OCI-LY3 (cell line): ENCODE results near the gene DLK1.

Experiments used
- EZH2phosphoT487 ChIP-seq: fragments of 200-600 bp; shearing (Covaris generic); IDR thresholded peaks from 2 replicates; pipeline ENCODE4 v1.6.1; 2018; ENCODE audit warnings: antibody characterized with exemption, mixed run types, low read depth
- TF ChIP-seq, protein P1 (sequence below): fragments of 200-600, 300-600 bp; sonication (generic); IDR thresholded peaks from 2 replicates; pipeline ENCODE4 v1.5.1; 2014; ENCODE audit warnings: antibody characterized with exemption, low read length, low read depth

DNA sequence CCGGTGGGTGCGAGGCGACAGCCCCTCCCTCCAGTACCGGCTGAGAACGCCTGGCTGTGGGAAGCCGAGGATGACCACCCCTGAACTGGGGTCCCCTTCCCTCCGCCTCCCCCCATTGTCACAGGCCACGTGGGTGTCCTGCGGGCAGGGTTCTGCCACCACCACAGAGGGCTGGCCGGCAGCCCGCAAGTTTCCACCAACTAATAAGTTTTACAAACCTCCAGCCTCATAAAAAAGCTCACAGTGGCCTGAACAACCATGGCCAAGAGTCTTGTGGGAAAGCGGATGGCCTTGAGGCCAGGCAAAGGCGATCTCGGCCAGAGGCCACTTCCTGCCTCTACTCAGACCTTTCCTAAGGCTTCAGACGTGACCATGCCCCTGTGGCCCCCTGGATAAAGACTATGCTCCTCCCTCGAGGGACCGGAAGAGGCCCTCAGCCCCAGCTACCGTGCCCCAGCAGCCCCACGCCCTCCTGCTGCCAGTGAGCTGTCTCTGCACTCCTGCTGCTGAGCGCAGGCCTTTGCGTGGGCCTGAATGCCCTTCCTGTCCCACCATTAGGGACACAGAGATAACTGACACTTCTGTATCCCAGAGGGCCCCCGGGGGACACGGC, 46.1 kb upstream of the DLK1 start:
- TF ChIP-seq, protein P1, sequence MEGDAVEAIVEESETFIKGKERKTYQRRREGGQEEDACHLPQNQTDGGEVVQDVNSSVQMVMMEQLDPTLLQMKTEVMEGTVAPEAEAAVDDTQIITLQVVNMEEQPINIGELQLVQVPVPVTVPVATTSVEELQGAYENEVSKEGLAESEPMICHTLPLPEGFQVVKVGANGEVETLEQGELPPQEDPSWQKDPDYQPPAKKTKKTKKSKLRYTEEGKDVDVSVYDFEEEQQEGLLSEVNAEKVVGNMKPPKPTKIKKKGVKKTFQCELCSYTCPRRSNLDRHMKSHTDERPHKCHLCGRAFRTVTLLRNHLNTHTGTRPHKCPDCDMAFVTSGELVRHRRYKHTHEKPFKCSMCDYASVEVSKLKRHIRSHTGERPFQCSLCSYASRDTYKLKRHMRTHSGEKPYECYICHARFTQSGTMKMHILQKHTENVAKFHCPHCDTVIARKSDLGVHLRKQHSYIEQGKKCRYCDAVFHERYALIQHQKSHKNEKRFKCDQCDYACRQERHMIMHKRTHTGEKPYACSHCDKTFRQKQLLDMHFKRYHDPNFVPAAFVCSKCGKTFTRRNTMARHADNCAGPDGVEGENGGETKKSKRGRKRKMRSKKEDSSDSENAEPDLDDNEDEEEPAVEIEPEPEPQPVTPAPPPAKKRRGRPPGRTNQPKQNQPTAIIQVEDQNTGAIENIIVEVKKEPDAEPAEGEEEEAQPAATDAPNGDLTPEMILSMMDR, result no peak
- TF ChIP-seq EZH2phosphoT487, result no peak
